ENCODE measurements around the gene DPM2. TPM values are rescaled to one million over a fixed set of nuclear protein-coding genes. Genes with fewer than 3 reads are reported as not detected.
A peak's percentile ranks its signal among the peaks of the same experiment; 100 is the strongest.

The DPM2 gene
- total RNA-seq, 1 experiment from 2014 or later, result 56.1 TPM

DNA sequence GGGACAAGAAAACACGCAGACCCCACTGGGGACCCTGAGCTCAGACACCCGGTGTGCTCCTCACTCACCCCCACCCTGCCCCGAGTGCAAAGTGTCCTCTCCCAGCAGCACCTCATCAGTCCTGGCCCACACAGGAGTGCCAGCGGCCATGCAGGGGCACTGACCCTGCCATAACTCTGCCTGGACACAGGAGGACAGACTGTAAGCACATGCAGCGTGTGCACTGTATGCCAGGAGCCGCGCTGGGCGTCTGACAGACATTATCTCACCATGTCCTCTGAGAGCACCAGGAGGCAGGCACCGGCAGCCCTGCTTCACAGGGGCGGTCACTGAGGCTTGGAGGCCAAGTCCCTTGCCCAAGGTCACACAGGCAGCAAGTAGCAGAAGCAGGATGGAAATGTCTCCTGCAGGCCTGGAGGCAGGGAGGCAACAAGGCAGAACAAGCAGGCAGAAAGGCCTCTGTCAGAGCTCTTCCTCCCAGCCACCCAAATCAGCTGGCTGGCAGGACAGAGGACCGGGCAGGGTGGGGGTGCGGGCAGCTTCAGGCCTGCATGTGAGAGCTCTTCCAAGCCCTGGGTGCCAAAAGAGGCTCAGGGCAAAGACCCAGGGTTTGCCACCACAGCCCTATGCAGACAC is 34.7 kb upstream of the DPM2 start:
- H3K27me3 Mint-ChIP-seq (ENCODE audit: low read depth), result no peaks in the 10 kb centered on the region
- TF ChIP-seq CBFB (CRISPR knock-in tag; IDR thresholded peaks at IDR 0.05; ENCODE audit: low read depth), result no peak
- TF ChIP-seq, protein P1, sequence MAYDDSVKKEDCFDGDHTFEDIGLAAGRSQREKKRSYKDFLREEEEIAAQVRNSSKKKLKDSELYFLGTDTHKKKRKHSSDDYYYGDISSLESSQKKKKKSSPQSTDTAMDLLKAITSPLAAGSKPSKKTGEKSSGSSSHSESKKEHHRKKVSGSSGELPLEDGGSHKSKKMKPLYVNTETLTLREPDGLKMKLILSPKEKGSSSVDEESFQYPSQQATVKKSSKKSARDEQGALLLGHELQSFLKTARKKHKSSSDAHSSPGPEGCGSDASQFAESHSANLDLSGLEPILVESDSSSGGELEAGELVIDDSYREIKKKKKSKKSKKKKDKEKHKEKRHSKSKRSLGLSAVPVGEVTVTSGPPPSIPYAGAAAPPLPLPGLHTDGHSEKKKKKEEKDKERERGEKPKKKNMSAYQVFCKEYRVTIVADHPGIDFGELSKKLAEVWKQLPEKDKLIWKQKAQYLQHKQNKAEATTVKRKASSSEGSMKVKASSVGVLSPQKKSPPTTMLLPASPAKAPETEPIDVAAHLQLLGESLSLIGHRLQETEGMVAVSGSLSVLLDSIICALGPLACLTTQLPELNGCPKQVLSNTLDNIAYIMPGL (CRISPR knock-in tag; IDR thresholded peaks at IDR 0.05), result no peak
- TF ChIP-seq OVOL2 (CRISPR knock-in tag; IDR thresholded peaks at IDR 0.05; ENCODE audit: borderline replicate concordance), result no peak
- TF ChIP-seq FOXJ3 (CRISPR knock-in tag; IDR thresholded peaks at IDR 0.05; ENCODE audit: borderline replicate concordance), result no peak
- TF ChIP-seq ZMAT4 (CRISPR knock-in tag; IDR thresholded peaks at IDR 0.05), result no peak
- TF ChIP-seq IRF2 (CRISPR knock-in tag; IDR thresholded peaks at IDR 0.05; ENCODE audit: borderline replicate concordance, low read depth), result no peak
- no peak for TF ChIP-seq NFYB (CRISPR knock-in tag; conservative IDR thresholded peaks at IDR 0.05; ENCODE audit: low read depth)
- no peak for DNase-seq (ENCODE audit: low spot score)
- no peak overlapping the region for H3K4me3 Mint-ChIP-seq
- no peaks in the 10 kb centered on the region for H3K9me3 Mint-ChIP-seq
- ATAC-seq, result no peak
- H3K36me3 Mint-ChIP-seq, result no peaks in the 10 kb centered on the region; the same call in 1 of the 2 replicates
- peak overlapping the region; percentile 88 for H3K27ac Mint-ChIP-seq
- CTCF ChIA-PET, result interaction anchor here (0.6 to 14.8 kb wide), 5 partner anchors 10 to 145 kb away, joined by 3 to 156 read pairs (median 6); no protein-coding TSS in a partner anchor
- peaks cover 78% of the 10 kb centered on the region for H3K4me1 Mint-ChIP-seq
- POLR2A ChIA-PET, result interaction anchor here (0.6 kb wide), 1 partner anchor 65 kb away, joined by 4 read pairs; no protein-coding TSS in a partner anchor

- no peaks in the 10 kb centered on the region for H3K9me3 Mint-ChIP-seq
- peaks cover 79% of the 10 kb centered on the region for H3K4me1 Mint-ChIP-seq
- DNase-seq (ENCODE audit: low spot score), result no peak
- TF ChIP-seq NFE2L1 (CRISPR knock-in tag; IDR thresholded peaks at IDR 0.05) (no peak), NR1H2 (CRISPR knock-in tag; IDR thresholded peaks at IDR 0.05) (no peak), TEAD1 (CRISPR knock-in tag; IDR thresholded peaks at IDR 0.05) (no peak), ZNF219 (CRISPR knock-in tag; IDR thresholded peaks at IDR 0.05; ENCODE audit: borderline replicate concordance) (no peak), ATF3 (CRISPR knock-in tag; conservative IDR thresholded peaks at IDR 0.05) (no peak), GTF2I (CRISPR knock-in tag; conservative IDR thresholded peaks at IDR 0.05) (no peak), ZNF317 (CRISPR knock-in tag; IDR thresholded peaks at IDR 0.05; ENCODE audit: borderline replicate concordance, low read depth) (peak; percentile 67; the same call in 1 of the 2 replicates), ZBTB21 (CRISPR knock-in tag; IDR thresholded peaks at IDR 0.05; ENCODE audit: borderline replicate concordance) (no peak), KAT7 (CRISPR knock-in tag; IDR thresholded peaks at IDR 0.05; ENCODE audit: borderline replicate concordance) (no peak), NFATC4 (CRISPR knock-in tag; IDR thresholded peaks at IDR 0.05) (no peak), NR2C2 (CRISPR knock-in tag; IDR thresholded peaks at IDR 0.05) (no peak), ELF4 (CRISPR knock-in tag; IDR thresholded peaks at IDR 0.05; ENCODE audit: low read depth) (no peak)
- TF ChIP-seq, protein P2, sequence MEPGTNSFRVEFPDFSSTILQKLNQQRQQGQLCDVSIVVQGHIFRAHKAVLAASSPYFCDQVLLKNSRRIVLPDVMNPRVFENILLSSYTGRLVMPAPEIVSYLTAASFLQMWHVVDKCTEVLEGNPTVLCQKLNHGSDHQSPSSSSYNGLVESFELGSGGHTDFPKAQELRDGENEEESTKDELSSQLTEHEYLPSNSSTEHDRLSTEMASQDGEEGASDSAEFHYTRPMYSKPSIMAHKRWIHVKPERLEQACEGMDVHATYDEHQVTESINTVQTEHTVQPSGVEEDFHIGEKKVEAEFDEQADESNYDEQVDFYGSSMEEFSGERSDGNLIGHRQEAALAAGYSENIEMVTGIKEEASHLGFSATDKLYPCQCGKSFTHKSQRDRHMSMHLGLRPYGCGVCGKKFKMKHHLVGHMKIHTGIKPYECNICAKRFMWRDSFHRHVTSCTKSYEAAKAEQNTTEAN (CRISPR knock-in tag; IDR thresholded peaks at IDR 0.05), result no peak
- TF ChIP-seq, protein P3, sequence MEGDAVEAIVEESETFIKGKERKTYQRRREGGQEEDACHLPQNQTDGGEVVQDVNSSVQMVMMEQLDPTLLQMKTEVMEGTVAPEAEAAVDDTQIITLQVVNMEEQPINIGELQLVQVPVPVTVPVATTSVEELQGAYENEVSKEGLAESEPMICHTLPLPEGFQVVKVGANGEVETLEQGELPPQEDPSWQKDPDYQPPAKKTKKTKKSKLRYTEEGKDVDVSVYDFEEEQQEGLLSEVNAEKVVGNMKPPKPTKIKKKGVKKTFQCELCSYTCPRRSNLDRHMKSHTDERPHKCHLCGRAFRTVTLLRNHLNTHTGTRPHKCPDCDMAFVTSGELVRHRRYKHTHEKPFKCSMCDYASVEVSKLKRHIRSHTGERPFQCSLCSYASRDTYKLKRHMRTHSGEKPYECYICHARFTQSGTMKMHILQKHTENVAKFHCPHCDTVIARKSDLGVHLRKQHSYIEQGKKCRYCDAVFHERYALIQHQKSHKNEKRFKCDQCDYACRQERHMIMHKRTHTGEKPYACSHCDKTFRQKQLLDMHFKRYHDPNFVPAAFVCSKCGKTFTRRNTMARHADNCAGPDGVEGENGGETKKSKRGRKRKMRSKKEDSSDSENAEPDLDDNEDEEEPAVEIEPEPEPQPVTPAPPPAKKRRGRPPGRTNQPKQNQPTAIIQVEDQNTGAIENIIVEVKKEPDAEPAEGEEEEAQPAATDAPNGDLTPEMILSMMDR (IDR thresholded peaks at IDR 0.05), result no peak
- TF ChIP-seq, protein P4, sequence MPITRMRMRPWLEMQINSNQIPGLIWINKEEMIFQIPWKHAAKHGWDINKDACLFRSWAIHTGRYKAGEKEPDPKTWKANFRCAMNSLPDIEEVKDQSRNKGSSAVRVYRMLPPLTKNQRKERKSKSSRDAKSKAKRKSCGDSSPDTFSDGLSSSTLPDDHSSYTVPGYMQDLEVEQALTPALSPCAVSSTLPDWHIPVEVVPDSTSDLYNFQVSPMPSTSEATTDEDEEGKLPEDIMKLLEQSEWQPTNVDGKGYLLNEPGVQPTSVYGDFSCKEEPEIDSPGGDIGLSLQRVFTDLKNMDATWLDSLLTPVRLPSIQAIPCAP (CRISPR knock-in tag; IDR thresholded peaks at IDR 0.05), result no peak
- TF ChIP-seq, protein P5, sequence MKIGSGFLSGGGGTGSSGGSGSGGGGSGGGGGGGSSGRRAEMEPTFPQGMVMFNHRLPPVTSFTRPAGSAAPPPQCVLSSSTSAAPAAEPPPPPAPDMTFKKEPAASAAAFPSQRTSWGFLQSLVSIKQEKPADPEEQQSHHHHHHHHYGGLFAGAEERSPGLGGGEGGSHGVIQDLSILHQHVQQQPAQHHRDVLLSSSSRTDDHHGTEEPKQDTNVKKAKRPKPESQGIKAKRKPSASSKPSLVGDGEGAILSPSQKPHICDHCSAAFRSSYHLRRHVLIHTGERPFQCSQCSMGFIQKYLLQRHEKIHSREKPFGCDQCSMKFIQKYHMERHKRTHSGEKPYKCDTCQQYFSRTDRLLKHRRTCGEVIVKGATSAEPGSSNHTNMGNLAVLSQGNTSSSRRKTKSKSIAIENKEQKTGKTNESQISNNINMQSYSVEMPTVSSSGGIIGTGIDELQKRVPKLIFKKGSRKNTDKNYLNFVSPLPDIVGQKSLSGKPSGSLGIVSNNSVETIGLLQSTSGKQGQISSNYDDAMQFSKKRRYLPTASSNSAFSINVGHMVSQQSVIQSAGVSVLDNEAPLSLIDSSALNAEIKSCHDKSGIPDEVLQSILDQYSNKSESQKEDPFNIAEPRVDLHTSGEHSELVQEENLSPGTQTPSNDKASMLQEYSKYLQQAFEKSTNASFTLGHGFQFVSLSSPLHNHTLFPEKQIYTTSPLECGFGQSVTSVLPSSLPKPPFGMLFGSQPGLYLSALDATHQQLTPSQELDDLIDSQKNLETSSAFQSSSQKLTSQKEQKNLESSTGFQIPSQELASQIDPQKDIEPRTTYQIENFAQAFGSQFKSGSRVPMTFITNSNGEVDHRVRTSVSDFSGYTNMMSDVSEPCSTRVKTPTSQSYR (CRISPR knock-in tag; IDR thresholded peaks at IDR 0.05), result 0 out of 2 replicates have a peak, but pooled peaks have one; percentile 32
These were observed 33.9 kb upstream of the DPM2 start for GRCh38 chr9:127971357-127972235.

More at GRCh38 chr9:127971357-127972235, 33.9 kb upstream of the DPM2 start:
- Mint-ChIP-seq H3K27ac (peak overlapping the region; percentile 88), H3K4me3 (peak overlapping the region; percentile 16; the same call in 1 of the 2 replicates), H3K36me3 (no peaks in the 10 kb centered on the region; the same call in 1 of the 2 replicates), H3K27me3 (ENCODE audit: low read depth) (no peaks in the 10 kb centered on the region)
- ChIA-PET CTCF (interaction anchor here (1.1 to 14.8 kb wide), 6 partner anchors 9 to 153 kb away, joined by 3 to 156 read pairs (median 6); no protein-coding TSS in a partner anchor), POLR2A (interaction anchor here (0.6 kb wide), 1 partner anchor 66 kb away, joined by 4 read pairs; no protein-coding TSS in a partner anchor)
- peak; percentile 63 for ATAC-seq
